NOMO-1 (cell line): ENCODE measurements around the gene AKAP12.

Experiments
- DNase-seq, 2 experiments: peaks; one replicate each; lab custom pipeline; 2025; ENCODE audit not compliant: unreplicated experiment in 2 of 2; lab: John Stamatoyannopoulos, UW

The AKAP12 gene

DNA sequence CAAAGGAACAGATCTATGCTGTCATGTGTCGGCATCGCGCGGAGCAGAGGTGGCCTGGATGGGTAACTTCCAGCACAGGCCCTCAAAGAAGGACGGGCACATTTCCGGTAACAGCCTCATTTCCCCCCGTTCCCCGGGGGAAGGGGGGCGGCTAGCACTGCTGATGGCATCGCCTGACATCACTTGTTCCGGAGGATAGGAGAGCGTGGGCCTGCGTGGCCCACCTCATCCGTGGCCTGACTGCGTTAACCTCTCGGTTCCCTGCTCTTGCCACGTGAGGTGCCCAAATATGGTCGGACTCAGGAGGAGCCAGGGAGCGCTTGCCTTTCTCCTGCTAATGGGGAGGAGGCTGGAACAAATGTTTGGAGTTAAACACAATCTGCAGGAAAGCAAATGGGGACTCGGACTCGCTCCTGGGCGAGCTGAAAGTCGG lies at the start of gene AKAP12:
Gene AKAP12, plus strand, starts transcription at position 365 of the 433 bp plus-strand sequence. CDS start 596 bp downstream, outside the sequence.
- DNase-seq: no peak

- DNase-seq: no peak
These were observed 48.2 kb upstream of the AKAP12 start for GRCh38 chr6:151191527-151191926.

- DNase-seq: no peak
These were observed 43.2 kb upstream of the AKAP12 start for GRCh38 chr6:151196555-151196954.

- DNase-seq: no peak
These were observed 42.2 kb upstream of the AKAP12 start for GRCh38 chr6:151197556-151197955.

DNA sequence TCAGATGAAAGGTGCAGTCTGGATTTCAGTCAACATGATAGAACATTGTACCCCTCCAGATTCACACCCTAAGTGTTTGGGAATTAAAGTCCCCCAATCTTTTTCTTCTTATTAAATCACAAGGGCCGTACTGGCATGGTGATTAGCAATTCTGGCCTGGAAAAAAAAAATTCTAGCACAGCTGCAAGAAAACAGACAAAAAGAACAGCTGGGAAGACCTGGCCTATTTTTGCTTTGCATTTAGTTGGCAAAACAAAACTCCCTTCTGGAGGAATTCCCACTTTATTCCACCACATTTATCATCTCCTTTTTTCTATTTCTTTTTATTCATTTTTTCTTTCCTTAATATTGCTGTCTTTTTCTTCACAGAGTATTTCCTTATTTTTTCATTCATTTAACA lies 39.8 kb upstream of the AKAP12 start:
- DNase-seq: no peak

DNA sequence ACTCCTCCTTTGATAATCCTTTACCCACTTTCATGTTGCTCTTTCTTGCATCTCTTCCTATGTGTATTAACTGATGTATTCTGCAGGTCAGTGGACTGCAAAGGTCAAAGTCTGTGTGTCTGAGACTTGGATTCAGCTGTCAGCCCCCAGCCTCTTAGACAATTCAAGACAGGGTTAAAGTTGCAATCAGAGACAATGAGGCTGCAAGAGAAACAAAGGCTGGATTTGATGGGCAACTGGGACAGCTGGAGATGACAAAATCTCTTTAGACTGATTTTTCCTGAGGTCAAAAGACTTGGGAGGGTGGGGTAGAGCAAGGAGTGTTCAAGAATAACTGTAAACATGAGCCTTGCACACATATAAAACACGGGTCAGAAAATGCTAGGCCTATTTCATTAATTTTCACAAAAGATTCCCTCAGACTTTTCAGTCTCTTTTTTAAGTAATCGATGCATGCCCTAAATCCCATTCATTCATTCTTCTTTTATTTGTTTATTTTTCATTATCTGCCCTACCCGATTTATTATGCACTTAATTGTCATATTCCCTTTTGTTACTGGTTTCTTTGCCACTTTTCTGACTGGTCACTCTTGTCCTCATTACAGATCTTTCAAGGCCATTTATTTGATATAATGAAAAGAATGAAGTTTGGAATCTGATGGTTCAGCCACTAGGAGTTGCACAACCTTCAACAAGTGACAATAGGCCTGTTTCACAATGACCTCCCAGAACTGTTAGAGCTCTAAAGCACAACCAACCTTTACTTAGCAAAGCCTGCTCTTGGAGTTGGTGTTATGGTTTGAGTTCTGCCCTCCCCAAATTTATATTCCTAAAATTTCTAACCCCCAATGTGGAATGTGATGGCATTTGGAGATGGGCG lies 33.8 kb upstream of the AKAP12 start:
- no peak for DNase-seq

- DNase-seq: no peak
These were observed 32.1 kb upstream of the AKAP12 start for GRCh38 chr6:151207674-151208073.

DNA sequence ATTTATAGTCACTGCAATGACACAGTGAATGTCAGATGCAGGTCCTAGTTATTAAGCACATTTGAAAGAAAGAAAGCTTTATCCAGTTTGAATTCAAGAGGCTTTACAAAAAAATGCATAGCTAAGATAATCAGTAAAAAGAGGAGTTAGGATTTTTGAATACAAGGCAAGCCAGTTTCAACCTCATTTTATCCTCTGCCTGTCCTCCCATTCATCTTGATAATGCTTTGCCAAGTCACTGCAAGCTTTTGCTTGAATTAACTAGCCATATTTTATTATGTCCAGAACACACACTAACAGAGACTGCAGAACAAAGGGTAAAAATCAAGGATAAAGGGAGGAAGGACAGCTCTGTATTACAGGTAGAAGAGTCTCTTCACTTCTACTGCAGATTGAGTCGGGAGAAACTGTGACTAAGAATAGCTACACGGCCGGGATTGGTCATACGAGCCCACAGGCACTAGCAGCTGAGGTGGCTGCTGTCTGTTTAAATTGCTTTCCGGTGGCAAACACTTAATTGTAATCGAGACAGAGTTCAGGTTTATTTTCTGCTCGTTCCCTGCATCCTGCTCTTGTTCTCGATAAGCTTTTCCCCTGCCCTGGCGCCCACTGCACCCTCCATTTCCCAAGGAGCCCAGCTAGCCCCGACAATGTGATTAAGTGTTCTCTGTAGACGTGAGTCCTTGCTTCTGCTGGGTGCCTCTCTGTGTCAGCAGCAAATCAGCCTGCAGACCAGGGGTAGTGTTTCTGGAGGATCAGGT lies 30.5 kb upstream of the AKAP12 start:
- no peak for DNase-seq

DNA sequence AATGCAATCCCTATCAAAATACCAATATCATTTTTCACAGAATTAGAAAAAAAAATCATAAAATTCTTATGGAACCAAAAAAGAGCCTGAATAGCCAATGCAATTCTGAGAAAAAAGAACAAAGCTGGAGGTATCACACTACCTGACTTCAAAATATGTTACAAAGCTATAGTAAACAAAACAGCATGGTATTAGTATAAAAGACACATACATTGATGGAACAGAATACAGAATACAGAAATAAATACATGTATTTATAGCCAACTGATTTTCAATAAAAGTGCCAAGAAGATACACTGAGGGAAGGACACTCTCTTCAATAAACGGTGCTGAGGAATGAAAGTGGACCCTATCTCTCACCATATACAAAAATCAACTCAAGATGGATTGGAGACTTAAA lies 28.7 kb upstream of the AKAP12 start:
- DNase-seq: no peak

DNA sequence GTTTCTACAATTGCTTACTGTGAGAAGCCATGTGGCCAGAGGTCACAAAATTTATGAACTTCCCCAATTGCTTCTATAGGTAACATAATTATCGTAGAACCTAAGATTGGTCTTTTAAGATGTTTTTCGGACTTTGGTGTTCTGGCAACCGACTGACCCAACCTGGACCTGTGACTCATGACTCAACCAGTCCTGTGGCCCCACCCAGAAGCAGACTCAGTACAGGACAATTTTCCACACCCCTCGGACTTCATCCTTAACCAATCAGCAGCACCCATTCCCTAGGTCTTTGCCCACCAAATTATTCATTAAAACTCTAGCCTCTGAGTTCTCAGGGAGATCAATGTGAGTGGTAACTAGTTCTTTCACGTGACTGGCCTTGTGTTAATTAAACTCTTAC lies 26.4 kb upstream of the AKAP12 start:
- no peak for DNase-seq

GRCh38 chr6:151215999-151216398 lies 23.8 kb upstream of the AKAP12 start:
- no peak for DNase-seq

- no peak for DNase-seq
These were observed 23.0 kb upstream of the AKAP12 start for GRCh38 chr6:151216804-151217203.

GRCh38 chr6:151219192-151219591 lies 20.6 kb upstream of the AKAP12 start:
- no peak for DNase-seq

GRCh38 chr6:151224076-151224475 lies 15.7 kb upstream of the AKAP12 start:
- DNase-seq: no peak

GRCh38 chr6:151225919-151226318 lies 13.8 kb upstream of the AKAP12 start:
- DNase-seq: no peak

DNA sequence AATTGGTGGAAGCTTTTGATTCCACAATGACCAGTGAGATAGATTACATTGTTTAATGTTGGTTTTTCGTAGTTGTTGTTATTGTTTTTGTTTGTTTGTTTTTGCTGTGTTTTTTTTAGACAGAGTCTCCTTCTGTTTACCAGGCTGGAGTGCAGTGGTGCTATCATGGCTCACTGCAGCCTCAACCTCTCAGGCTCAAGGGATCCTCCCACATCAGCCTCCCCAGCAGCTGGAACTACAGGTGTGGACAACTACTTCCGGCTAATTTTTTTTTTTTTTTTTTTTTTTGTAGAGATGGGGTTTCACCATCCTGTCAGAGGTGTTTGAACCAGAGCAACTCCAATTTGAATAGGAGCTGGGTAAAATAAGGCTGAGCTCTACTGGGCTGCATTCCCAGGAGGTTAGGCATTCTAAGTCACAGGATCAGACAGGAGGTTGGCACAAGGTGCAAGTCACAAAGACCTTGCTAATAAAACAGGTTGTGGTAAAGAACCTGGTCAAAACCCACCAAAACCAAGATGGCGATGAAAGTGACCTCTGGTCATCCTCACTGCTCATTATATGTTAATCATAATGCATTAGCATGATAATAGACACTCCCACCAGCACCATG lies 10.9 kb upstream of the AKAP12 start:
- no peak for DNase-seq

GRCh38 chr6:151229401-151230276 lies 10.1 kb upstream of the AKAP12 start:
- DNase-seq: no peak

DNA sequence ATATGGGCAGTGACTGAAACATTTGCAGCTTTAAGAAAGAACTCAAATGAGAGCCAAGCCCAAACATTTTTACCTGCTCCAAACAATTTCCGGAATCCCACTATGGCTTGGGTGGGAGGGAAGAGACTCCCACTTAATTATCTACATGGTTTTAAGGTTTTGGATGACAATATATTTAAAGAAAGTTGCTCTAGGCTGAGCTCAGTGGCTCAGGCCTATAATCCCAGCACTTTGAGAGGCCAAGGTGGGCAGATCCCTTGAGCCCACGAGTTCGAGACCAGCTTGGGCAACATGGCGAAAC lies 9.5 kb upstream of the AKAP12 start:
- no peak for DNase-seq

- no peak for DNase-seq
These were observed 6.9 kb upstream of the AKAP12 start for GRCh38 chr6:151232899-151233298.

- no peak for DNase-seq
These were observed 6.0 kb upstream of the AKAP12 start for GRCh38 chr6:151233731-151234130.
